Measurements from ENCODE around the gene TRIAP1. TPM values are rescaled to one million over a fixed set of nuclear protein-coding genes. Genes with fewer than 3 reads are reported as not detected.

The TRIAP1 gene
- total RNA-seq, 2 experiments from 2014 or later = 26.7 to 31.6 TPM

Other genes with a start within 250 kb of the TRIAP1 start
- 1,000 to 10,000 TPM; 1,972 to 2,164 TPM for gene RPLP0, start 245.3 kb downstream of the TRIAP1 start, total RNA-seq
- 100 to 1,000 TPM; 201 to 236 TPM for gene PXN, start 180.7 kb downstream of the TRIAP1 start, total RNA-seq
- 1,000 to 10,000 TPM; 1,162 to 3,350 TPM for gene RNU4-2, start 154.5 kb downstream of the TRIAP1 start, total RNA-seq
- gene RNU4-1, start 153.1 kb downstream of the TRIAP1 start, total RNA-seq = 1,000 to 10,000 TPM in 1 of 2 experiments, 100 to 1,000 TPM in 1; 672 to 1,846 TPM
- 1 to 10 TPM in 1 of 2 experiments, under 1 TPM in 1; 0.94 to 1.8 TPM for gene SIRT4, start 144.1 kb downstream of the TRIAP1 start, total RNA-seq
- gene PLA2G1B, start 118.6 kb downstream of the TRIAP1 start, total RNA-seq = not detected
- gene MSI1, start 77.2 kb downstream of the TRIAP1 start, total RNA-seq = not detected
- gene COX6A1, start 8.3 kb downstream of the TRIAP1 start, total RNA-seq = 100 to 1,000 TPM; 323 to 355 TPM
- 10 to 100 TPM; 27.3 to 32.3 TPM for gene GATC, start 60 bp upstream of the TRIAP1 start, total RNA-seq
- gene SRSF9, start 23.4 kb upstream of the TRIAP1 start, total RNA-seq = 100 to 1,000 TPM; 145 to 159 TPM
- gene DYNLL1, start 49.7 kb upstream of the TRIAP1 start, total RNA-seq = 100 to 1,000 TPM; 257 to 297 TPM
- 10 to 100 TPM; 25.5 to 27.9 TPM for gene COQ5, start 82.8 kb upstream of the TRIAP1 start, total RNA-seq
- gene RNF10, start 88.0 kb upstream of the TRIAP1 start, total RNA-seq = 100 to 1,000 TPM; 191 to 219 TPM
- 10 to 100 TPM; 60.8 to 64.7 TPM for gene POP5, start 135.0 kb upstream of the TRIAP1 start, total RNA-seq
- gene CABP1, start 194.2 kb upstream of the TRIAP1 start, total RNA-seq = under 1 TPM; 0.10 to 0.29 TPM
- gene MLEC, start 240.8 kb upstream of the TRIAP1 start, total RNA-seq = 10 to 100 TPM; 80.5 to 94.4 TPM

Data from activated CD4-positive, alpha-beta T cell treated with anti-CD3 and anti-CD28 coated beads, Interleukin-2, amount 10 ng/mL, durations not matched to agents 7 days and 5 days (primary cell).